Stomach (tissue), 9 donors: ENCODE results near the gene FGD2. TPM values are rescaled to one million over a fixed set of nuclear protein-coding genes. Genes with fewer than 3 reads are reported as not detected.

Experiments used
- DNase-seq, 2 donors: peaks; one replicate each; pipeline versions ENCODE4 v3.0.0 to v3.0.0-alpha.2; 2013 to 2019
- H3K27ac ChIP-seq, 5 donors: fragments of 200-600 bp in 4 of 5; sonication (generic) in 4 of 5; one replicate each; pipeline ENCODE4 v1.5.1; 2013 to 2019; ENCODE audit warnings: mild to moderate bottlenecking in 1 of 5, moderate library complexity in 1 of 5
- H3K27me3 ChIP-seq, 3 donors: fragments of 200-600 bp; sonication (generic); one replicate each; pipeline ENCODE4 v1.5.1; 2017 to 2019; ENCODE audit warnings: mixed run types in 1 of 3
- H3K36me3 ChIP-seq, 4 donors: fragments of 200-600 bp; sonication (generic); 1 replicate in 3 of 4; 2 replicates in 1 of 4; pipeline ENCODE4 v1.5.1; 2016 to 2019
- H3K4me1 ChIP-seq, 4 donors: fragments of 200-600 bp; sonication (generic); one replicate each; pipeline ENCODE4 v1.5.1; 2016 to 2019
- H3K4me3 ChIP-seq, 4 donors: fragments of 200-600 bp; sonication (generic) in 3 of 4; one replicate each; pipeline ENCODE4 v1.5.1; 2016 to 2019; ENCODE audit warnings: mild to moderate bottlenecking in 1 of 4
- H3K9me3 ChIP-seq, 4 donors: fragments of 200-600 bp; sonication (generic); one replicate each; pipeline ENCODE4 v1.5.1; 2016 to 2019
- CTCF ChIP-seq, 7 experiments: fragments of 450-650 bp in 4 of 7; fragments of 200-600 bp in 3 of 7; sonication (generic) in 3 of 7; IDR thresholded peaks; one replicate each; pipeline ENCODE4 v1.5.1; 2016 to 2019; ENCODE audit warnings: antibody characterized with exemption in 7 of 7, control low read depth in 2 of 7, mild to moderate bottlenecking in 1 of 7
- EP300 ChIP-seq: sonication (generic); formaldehyde crosslinking; IDR thresholded peaks from one replicate; pipeline ENCODE4 v1.6.1; 2017; ENCODE audit warnings: antibody characterized with exemption
- POLR2A ChIP-seq, 4 donors: fragments of 450-650 bp; IDR thresholded peaks; one replicate each; pipeline ENCODE4 v1.6.1; 2016; ENCODE audit warnings: antibody characterized with exemption in 4 of 4, control low read depth in 2 of 4, mild to moderate bottlenecking in 1 of 4, moderate library complexity in 1 of 4
- POLR2AphosphoS5 ChIP-seq, 3 donors: sonication (generic); formaldehyde crosslinking; IDR thresholded peaks; one replicate each; pipeline ENCODE4 v1.6.1; 2016; ENCODE audit warnings: antibody characterized with exemption in 3 of 3
- WGBS, 5 donors: extraction: QIAGEN DNeasy Blood & Tissue Kit in 3 of 5; methylation state at CpG; one replicate each; pipeline versions ENCODE4 v1.1.5 to v1.1.7; 2013 to 2018; 5-methylcytosine and 5-hydroxymethylcytosine counted together
- intact Hi-C: fragments of 100-400 bp; cut with DNase I; formaldehyde crosslinking; loops from one replicate; pipeline ENCODE4 v1.15.1; 2023; ENCODE audit warnings: low total_unique reads
- polyA plus RNA-seq, 3 donors: library from polyadenylated mRNA; stranded (reverse); fragments of 200-250 nt; gene quantifications; one replicate each; pipeline ENCODE4 v1.2.3, GENCODE V29; 2013
- total RNA-seq, 5 donors: library from RNA; depleted of rRNA; stranded (reverse); fragments of >200 nt; gene quantifications; one replicate each; pipeline versions ENCODE4 v1.1.0 to v1.2.3, GENCODE V29; 2014 to 2016
- donor health status: healthy with polysubstance abuse.
- donor health status: Bipolar disorder and iron deficiency.
- donor health status: healthy.

FGD2 gene
- total and polyA plus RNA-seq, 8 donors: 2.6 to 34.5 (median 5.3) TPM

DNA sequence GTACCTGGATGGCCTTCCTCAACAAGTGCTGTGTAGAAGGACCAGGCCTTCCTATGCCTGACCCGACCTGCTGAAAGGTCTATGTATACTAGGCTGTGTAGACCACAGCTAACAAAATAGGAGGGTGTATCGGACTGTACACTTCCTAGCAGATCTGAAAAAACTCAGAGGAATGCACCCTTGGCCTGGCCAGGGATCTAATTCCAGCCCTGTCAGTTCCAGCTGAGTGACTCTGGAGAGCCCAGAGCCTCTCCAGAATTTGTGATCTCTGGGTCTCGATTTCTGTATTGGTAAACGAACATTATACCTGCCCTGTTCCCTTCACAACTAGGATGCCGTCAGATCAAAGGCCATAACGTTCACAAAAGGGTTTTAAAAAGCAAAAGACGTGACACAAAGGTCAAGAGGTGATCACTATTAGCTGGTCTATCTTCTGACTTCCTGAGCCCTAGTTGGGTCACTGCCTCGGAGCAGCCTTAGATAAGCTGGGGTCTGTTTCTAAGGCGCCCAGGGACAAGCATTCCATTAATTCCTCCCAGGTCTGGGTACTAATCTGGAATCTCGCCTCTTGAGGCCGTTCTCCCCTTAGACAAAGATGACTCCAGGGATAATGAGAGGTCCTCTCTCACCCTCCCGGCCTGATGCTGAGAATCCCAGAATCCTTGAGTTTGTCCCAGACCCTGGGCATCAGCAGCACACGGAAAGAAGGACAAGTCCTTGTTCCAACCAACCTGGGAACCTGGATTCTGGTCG is 33.4 kb upstream of the FGD2 start:
- intact Hi-C loops: no loop called here
- Histone ChIP-seq H3K4me3 (no peak overlapping the region), H3K27ac (no peak overlapping the region), H3K4me1 (peaks cover 0 to 34% (median 7%) of the 10 kb centered on the region in 4 donors), H3K9me3 (no peaks in the 10 kb centered on the region), H3K27me3 (no peaks in the 10 kb centered on the region), H3K36me3 (peaks cover 98 to 100% (median 100%) of the 10 kb centered on the region in 4 donors)
- no peak for TF ChIP-seq CTCF (IDR thresholded peaks at IDR 0.05)
- no peak for TF ChIP-seq POLR2AphosphoS5 (IDR thresholded peaks at IDR 0.05)
- no peak for TF ChIP-seq POLR2A (IDR thresholded peaks at IDR 0.05)
- TF ChIP-seq EP300: no peak
- 78 to 85% (median 83%) methylated on average over 9 to 14 of the region's 14 CpGs for WGBS, 5 donors
- DNase-seq: no peak

GRCh38 chr6:36973190-36973589 is 32.3 kb upstream of the FGD2 start:
- no peak for DNase-seq
- intact Hi-C loops: no loop called here
- Histone ChIP-seq H3K27me3 (no peaks in the 10 kb centered on the region), H3K36me3 (peaks cover 100% of the 10 kb centered on the region in 4 donors), H3K4me1 (peaks cover 0 to 29% (median 7%) of the 10 kb centered on the region in 4 donors), H3K27ac (no peak overlapping the region), H3K4me3 (no peak overlapping the region), H3K9me3 (no peaks in the 10 kb centered on the region)
- 79 to 96% (median 90%) methylated on average over 1 of the region's 1 CpG for WGBS, 5 donors
- TF ChIP-seq EP300: no peak
- TF ChIP-seq POLR2A (IDR thresholded peaks at IDR 0.05): no peak
- TF ChIP-seq POLR2AphosphoS5 (IDR thresholded peaks at IDR 0.05): no peak
- no peak for TF ChIP-seq CTCF (IDR thresholded peaks at IDR 0.05)

- H3K9me3 ChIP-seq: no peaks in the 10 kb centered on the region
- H3K36me3 ChIP-seq: peaks cover 99 to 100% (median 100%) of the 10 kb centered on the region in 4 donors
- H3K4me1 ChIP-seq: peaks cover 0 to 30% (median 9%) of the 10 kb centered on the region in 4 donors
- intact Hi-C loops: no loop called here
- H3K4me3 ChIP-seq: no peak overlapping the region
- WGBS, 5 donors: 68 to 96% (median 91%) methylated on average over 4 of the region's 4 CpGs
- H3K27ac ChIP-seq: no peak overlapping the region
- no peak for TF ChIP-seq CTCF (IDR thresholded peaks at IDR 0.05)
- no peak for TF ChIP-seq POLR2AphosphoS5 (IDR thresholded peaks at IDR 0.05)
- TF ChIP-seq POLR2A (IDR thresholded peaks at IDR 0.05): no peak
- no peak for TF ChIP-seq EP300
- H3K27me3 ChIP-seq: no peaks in the 10 kb centered on the region
- no peak for DNase-seq
Observed at GRCh38 chr6:36973647-36974046, 31.8 kb upstream of the FGD2 start.

DNA sequence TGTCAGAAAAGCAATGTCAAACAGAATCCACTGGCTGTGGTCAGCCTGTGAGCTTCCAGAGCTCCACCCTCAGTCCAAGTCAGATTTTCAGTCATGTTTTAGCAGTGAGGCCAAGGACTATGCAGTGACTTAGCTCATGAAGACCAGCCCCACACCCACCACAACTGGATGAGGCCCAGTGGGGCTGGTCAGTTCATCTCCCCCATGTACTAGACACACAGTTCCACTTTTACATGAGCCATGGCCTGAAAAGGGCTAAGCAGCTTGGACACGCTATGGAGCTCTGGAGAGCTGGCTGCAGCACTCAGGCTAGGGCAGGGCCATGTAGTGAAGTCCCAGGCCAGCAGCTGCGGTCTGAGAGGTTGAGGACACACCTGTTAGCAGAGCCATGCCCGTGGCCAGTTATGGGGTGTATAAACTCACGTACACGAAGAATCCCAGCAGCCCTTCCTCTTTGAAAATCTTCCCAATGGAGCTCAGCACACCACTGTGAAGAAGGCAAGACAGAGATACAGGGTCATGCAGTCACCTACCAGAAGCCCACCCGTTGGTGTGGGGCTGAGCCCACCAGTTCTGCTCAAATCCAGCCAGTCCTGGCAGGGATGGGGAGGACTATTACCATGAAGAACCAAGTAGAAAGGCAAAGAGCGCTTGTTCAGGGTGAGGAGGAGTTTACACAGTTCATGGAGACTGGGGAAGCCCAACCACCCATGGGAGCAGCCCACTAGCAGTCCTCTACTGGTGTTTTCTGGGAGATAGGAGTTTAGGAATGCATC is 30.0 kb upstream of the FGD2 start:
- Histone ChIP-seq H3K4me3 (no peak overlapping the region), H3K27ac (no peak overlapping the region), H3K9me3 (no peaks in the 10 kb centered on the region), H3K4me1 (peaks cover 11 to 29% (median 18%) of the 10 kb centered on the region in 4 donors), H3K27me3 (no peaks in the 10 kb centered on the region), H3K36me3 (peaks cover 81 to 97% (median 85%) of the 10 kb centered on the region in 4 donors)
- intact Hi-C loops: no loop called here
- no peak for TF ChIP-seq EP300
- TF ChIP-seq POLR2A (IDR thresholded peaks at IDR 0.05): no peak
- TF ChIP-seq CTCF (IDR thresholded peaks at IDR 0.05): no peak
- TF ChIP-seq POLR2AphosphoS5 (IDR thresholded peaks at IDR 0.05): no peak
- no peak for DNase-seq
- WGBS, 5 donors: 77 to 94% (median 93%) methylated on average over 7 of the region's 7 CpGs
